HG03280 (cell line): ENCODE measurements around the gene LY6G5B.
A peak's percentile ranks its signal among the peaks of the same experiment; 100 is the strongest.

ENCODE experiments used
- ATAC-seq: cut with Tn5 transposase; IDR thresholded peaks from one replicate; pipeline ENCODE4 v1.9.1; 2021; ENCODE audit warnings: mild to moderate bottlenecking, moderate library complexity; ENCODE audit not compliant: unreplicated experiment

The LY6G5B gene

GRCh38 chr6:31669676-31670075 lies at the start of gene LY6G5B:
LY6G5B (plus strand) TSS chr6:31669976; CDS start chr6:31670951, 975 bp downstream.
- no peak for ATAC-seq

GRCh38 chr6:31620586-31621319 lies 49.0 kb upstream of the LY6G5B start, which contains the start of gene PRRC2A:
PRRC2A (plus strand) TSS chr6:31620715; CDS start chr6:31622790, 2,075 bp downstream.
- ATAC-seq, result peak; percentile 54

- ATAC-seq, result no peak
These were observed 48.3 kb upstream of the LY6G5B start for GRCh38 chr6:31621320-31621939.

- ATAC-seq, result no peak
These were observed 47.8 kb upstream of the LY6G5B start for GRCh38 chr6:31621991-31622390.

GRCh38 chr6:31622684-31623091 lies 47.1 kb upstream of the LY6G5B start:
- ATAC-seq, result no peak

GRCh38 chr6:31624070-31624469 lies 45.7 kb upstream of the LY6G5B start:
- no peak for ATAC-seq

- ATAC-seq, result no peak
These were observed 42.8 kb upstream of the LY6G5B start for GRCh38 chr6:31626952-31627351.

GRCh38 chr6:31627690-31628287 lies 42.0 kb upstream of the LY6G5B start:
- ATAC-seq, result no peak

- ATAC-seq, result no peak
These were observed 40.8 kb upstream of the LY6G5B start for GRCh38 chr6:31629014-31629413.

GRCh38 chr6:31630177-31630934 lies 39.4 kb upstream of the LY6G5B start:
- ATAC-seq, result no peak

GRCh38 chr6:31631209-31631608 lies 38.6 kb upstream of the LY6G5B start:
- ATAC-seq, result no peak

GRCh38 chr6:31631681-31632278 lies 38.0 kb upstream of the LY6G5B start:
- ATAC-seq, result no peak

GRCh38 chr6:31632279-31632946 lies 37.4 kb upstream of the LY6G5B start:
- ATAC-seq, result no peak

- ATAC-seq, result no peak
These were observed 36.3 kb upstream of the LY6G5B start for GRCh38 chr6:31633447-31633846.

GRCh38 chr6:31634131-31634530 lies 35.6 kb upstream of the LY6G5B start:
- no peak for ATAC-seq

- no peak for ATAC-seq
These were observed 34.7 kb upstream of the LY6G5B start for GRCh38 chr6:31634969-31635575.

GRCh38 chr6:31636698-31637596 lies 32.8 kb upstream of the LY6G5B start:
- no peak for ATAC-seq

- no peak for ATAC-seq
These were observed 30.7 kb upstream of the LY6G5B start for GRCh38 chr6:31639043-31639442.

- no peak for ATAC-seq
These were observed 30.3 kb upstream of the LY6G5B start for GRCh38 chr6:31639449-31639861.
